ENCODE data around the gene C7orf33. TPM values are rescaled to one million over a fixed set of nuclear protein-coding genes. Genes with fewer than 3 reads are reported as not detected.

The C7orf33 gene
- polyA plus RNA-seq, 3 donors: 0.05 TPM; not detected in 2

DNA sequence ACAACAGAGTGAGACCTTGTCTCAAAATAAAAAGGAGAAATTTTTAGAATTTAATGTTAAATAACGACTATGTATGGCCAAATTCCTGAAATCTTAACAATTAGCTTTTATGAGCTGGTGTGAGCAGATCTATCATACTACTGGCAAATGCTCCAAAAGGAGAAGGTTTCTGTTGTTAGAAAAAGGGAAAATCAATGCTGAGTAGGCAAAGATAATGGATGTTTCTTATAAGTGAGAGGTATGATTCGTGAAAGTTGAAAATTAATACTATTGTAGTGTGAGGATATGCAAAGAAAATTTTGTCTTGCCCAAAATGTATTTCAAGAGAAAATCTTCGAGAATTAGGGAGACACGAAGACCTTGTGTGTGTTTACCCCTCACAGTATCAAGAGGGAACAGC is 67.4 kb downstream of the C7orf33 start:
- Mint-ChIP-seq H3K4me3 (no peak overlapping the region), H3K9me3 (peaks cover 0 to 8% (median 1%) of the 10 kb centered on the region in 7 donors), H3K27ac (no peak overlapping the region), H3K36me3 (peaks cover 0 to 1% of the 10 kb centered on the region in 2 donors), H3K27me3 (ENCODE audit: low read depth in 3 of 3) (peaks cover 0 to 2% (median 0%) of the 10 kb centered on the region in 3 donors), H3K4me1 (no peaks in the 10 kb centered on the region)
- WGBS (ENCODE audit: insufficient coverage): 100% methylated on average over 3 of the region's 4 CpGs
- no peak overlapping the region for H3K4me2 ChIP-seq (replicated peaks; ENCODE audit: extremely low read depth, low read length, poor library complexity, severe bottlenecking)
- H4K20me1 ChIP-seq (ENCODE audit: insufficient read depth, low read length): no peaks in the 10 kb centered on the region
- TF ChIP-seq, protein P1, sequence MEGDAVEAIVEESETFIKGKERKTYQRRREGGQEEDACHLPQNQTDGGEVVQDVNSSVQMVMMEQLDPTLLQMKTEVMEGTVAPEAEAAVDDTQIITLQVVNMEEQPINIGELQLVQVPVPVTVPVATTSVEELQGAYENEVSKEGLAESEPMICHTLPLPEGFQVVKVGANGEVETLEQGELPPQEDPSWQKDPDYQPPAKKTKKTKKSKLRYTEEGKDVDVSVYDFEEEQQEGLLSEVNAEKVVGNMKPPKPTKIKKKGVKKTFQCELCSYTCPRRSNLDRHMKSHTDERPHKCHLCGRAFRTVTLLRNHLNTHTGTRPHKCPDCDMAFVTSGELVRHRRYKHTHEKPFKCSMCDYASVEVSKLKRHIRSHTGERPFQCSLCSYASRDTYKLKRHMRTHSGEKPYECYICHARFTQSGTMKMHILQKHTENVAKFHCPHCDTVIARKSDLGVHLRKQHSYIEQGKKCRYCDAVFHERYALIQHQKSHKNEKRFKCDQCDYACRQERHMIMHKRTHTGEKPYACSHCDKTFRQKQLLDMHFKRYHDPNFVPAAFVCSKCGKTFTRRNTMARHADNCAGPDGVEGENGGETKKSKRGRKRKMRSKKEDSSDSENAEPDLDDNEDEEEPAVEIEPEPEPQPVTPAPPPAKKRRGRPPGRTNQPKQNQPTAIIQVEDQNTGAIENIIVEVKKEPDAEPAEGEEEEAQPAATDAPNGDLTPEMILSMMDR (IDR thresholded peaks at IDR 0.05): no peak
- H3K9ac ChIP-seq (ENCODE audit: insufficient read depth, low read length, poor library complexity, severe bottlenecking): no peak overlapping the region
- no peak overlapping the region for H3K27ac ChIP-seq (ENCODE audit: low read depth in 1 of 2, low read length in 2 of 2)
- H3K4me3 ChIP-seq (replicated peaks in 1 of 3; ENCODE audit: low read depth in 2 of 3, low read length in 3 of 3): no peak overlapping the region
- intact Hi-C loops (cut with micrococcal nuclease): no loop called here
- DNase-seq: no peak
- no peaks in the 10 kb centered on the region for H3K9me3 ChIP-seq (replicated peaks in 1 of 2; ENCODE audit: control insufficient read depth in 1 of 2, insufficient read depth in 1 of 2, low read length in 2 of 2)
- H3K4me1 ChIP-seq (ENCODE audit: control insufficient read depth in 1 of 2, insufficient read depth in 2 of 2, low read length in 2 of 2): no peaks in the 10 kb centered on the region
- no peak overlapping the region for H2AFZ ChIP-seq (ENCODE audit: insufficient read depth, low read depth, low read length, poor library complexity, severe bottlenecking)
- H3K79me2 ChIP-seq (ENCODE audit: insufficient read depth, low read length): no peaks in the 10 kb centered on the region
- H3K36me3 ChIP-seq (replicated peaks in 1 of 2; ENCODE audit: control insufficient read depth in 1 of 2, insufficient read depth in 2 of 2, low read length in 2 of 2): no peaks in the 10 kb centered on the region
- no peaks in the 10 kb centered on the region for H3K27me3 ChIP-seq (ENCODE audit: control insufficient read depth in 2 of 2, insufficient read depth in 2 of 2, low read length in 2 of 2)

DNA sequence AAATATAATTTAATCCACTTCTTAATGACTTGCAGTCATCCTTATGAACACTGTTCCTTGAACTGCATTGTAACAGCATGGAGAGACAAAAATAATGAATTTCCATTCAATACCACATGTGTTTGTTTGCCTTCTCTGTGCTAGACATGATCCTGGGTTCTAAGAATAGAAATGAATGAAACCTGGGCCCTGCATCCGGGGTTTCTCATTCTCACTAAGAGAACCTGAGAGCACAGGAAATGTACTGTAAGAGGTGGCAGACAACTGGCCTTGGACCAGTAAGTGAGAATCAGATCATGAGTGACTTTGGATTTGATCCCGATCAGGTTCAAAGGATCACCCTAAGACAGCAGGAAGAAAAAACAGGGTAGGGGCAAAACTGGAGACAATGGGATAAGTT is 70.9 kb downstream of the C7orf33 start:
- H3K27me3 ChIP-seq (ENCODE audit: control insufficient read depth in 2 of 2, insufficient read depth in 2 of 2, low read length in 2 of 2): no peaks in the 10 kb centered on the region
- H3K4me2 ChIP-seq (replicated peaks; ENCODE audit: extremely low read depth, low read length, poor library complexity, severe bottlenecking): no peak overlapping the region
- H3K4me3 ChIP-seq (replicated peaks in 1 of 3; ENCODE audit: low read depth in 2 of 3, low read length in 3 of 3): no peak overlapping the region
- no peak for DNase-seq
- WGBS (ENCODE audit: insufficient coverage): 100% methylated on average over 2 of the region's 2 CpGs
- H3K36me3 ChIP-seq (replicated peaks in 1 of 2; ENCODE audit: control insufficient read depth in 1 of 2, insufficient read depth in 2 of 2, low read length in 2 of 2): no peaks in the 10 kb centered on the region
- TF ChIP-seq, protein P1 (IDR thresholded peaks at IDR 0.05): no peak
- H4K20me1 ChIP-seq (ENCODE audit: insufficient read depth, low read length): no peaks in the 10 kb centered on the region
- no peaks in the 10 kb centered on the region for H3K4me1 ChIP-seq (ENCODE audit: control insufficient read depth in 1 of 2, insufficient read depth in 2 of 2, low read length in 2 of 2)
- Mint-ChIP-seq H3K4me1 (no peaks in the 10 kb centered on the region), H3K4me3 (no peak overlapping the region), H3K36me3 (peaks cover 0 to 1% of the 10 kb centered on the region in 2 donors), H3K27me3 (ENCODE audit: low read depth in 3 of 3) (peaks cover 0 to 3% (median 0%) of the 10 kb centered on the region in 3 donors), H3K9me3 (peaks cover 0 to 8% (median under 1%) of the 10 kb centered on the region in 7 donors), H3K27ac (no peak overlapping the region)
- no peak overlapping the region for H3K27ac ChIP-seq (ENCODE audit: low read depth in 1 of 2, low read length in 2 of 2)
- no peaks in the 10 kb centered on the region for H3K9me3 ChIP-seq (replicated peaks in 1 of 2; ENCODE audit: control insufficient read depth in 1 of 2, insufficient read depth in 1 of 2, low read length in 2 of 2)
- no peaks in the 10 kb centered on the region for H3K79me2 ChIP-seq (ENCODE audit: insufficient read depth, low read length)
- no peak overlapping the region for H2AFZ ChIP-seq (ENCODE audit: insufficient read depth, low read depth, low read length, poor library complexity, severe bottlenecking)
- intact Hi-C loops (cut with micrococcal nuclease): no loop called here
- H3K9ac ChIP-seq (ENCODE audit: insufficient read depth, low read length, poor library complexity, severe bottlenecking): no peak overlapping the region

All from CD14-positive monocyte (primary cell).